ENCODE data around the gene TUBGCP4. TPM values are rescaled to one million over a fixed set of nuclear protein-coding genes. Genes with fewer than 3 reads are reported as not detected.

The TUBGCP4 gene
- total RNA-seq, 1 experiment from 2014 or later = 23.5 TPM

DNA sequence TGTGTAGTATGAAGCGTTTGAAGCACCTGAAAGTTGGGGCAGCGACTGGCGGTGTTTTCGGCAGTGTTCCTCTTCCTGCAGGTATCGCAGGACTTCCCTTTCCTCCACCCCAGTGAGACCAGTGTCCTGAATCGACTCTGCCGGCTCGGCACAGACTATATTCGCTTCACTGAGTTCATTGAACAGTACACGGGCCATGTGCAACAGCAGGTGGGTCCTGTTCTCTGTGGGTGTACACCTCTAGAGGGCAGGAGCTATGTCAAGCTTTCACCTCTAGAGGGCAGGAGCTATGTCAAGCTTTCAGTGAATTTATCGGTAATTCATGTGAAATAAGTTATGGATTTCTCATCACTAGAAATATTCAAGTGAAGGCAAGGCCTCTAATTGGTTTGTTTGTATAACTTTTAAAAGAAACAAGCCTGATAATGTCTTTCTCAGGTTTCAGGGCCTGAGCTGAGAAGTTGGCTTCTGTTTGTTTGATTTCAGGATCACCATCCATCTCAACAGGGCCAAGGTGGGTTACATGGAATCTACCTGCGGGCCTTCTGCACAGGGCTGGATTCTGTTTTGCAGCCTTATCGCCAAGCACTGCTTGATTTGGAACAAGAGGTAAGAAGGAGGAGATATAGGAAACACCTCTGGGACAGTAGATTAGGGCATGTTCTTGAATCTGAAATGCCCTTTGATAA, 5.3 kb downstream of the TUBGCP4 start:
- Histone ChIP-seq H3T11ph (ENCODE audit: low read length) (no peak overlapping the region), H3K4me2 (ENCODE audit: insufficient read depth, insufficient read length, low read length) (no peak overlapping the region), H2BK5ac (ENCODE audit: insufficient read length, low read length) (no peak overlapping the region), H3K4ac (ENCODE audit: low read depth, low read length) (no peak overlapping the region), H2BK20ac (ENCODE audit: low read depth, low read length, poor library complexity, severe bottlenecking) (no peak overlapping the region), H4K5ac (ENCODE audit: insufficient read length, low read depth, low read length) (no peak overlapping the region), H3K79me2 (ENCODE audit: insufficient read depth, low read length) (no peaks in the 10 kb centered on the region; the same call in 1 of the 2 replicates), H4K8ac (replicated peaks; ENCODE audit: insufficient read length, low read depth, low read length) (no peak overlapping the region), H3K27me3 (ENCODE audit: insufficient read depth, low read length) (no peaks in the 10 kb centered on the region), H3K9ac (ENCODE audit: extremely low read depth, insufficient read length, low read length) (no peak overlapping the region), H4K91ac (ENCODE audit: insufficient read length, low read depth, low read length) (no peak overlapping the region), H3K27ac (ENCODE audit: insufficient read length, low read depth, low read length) (no peak overlapping the region), H3K18ac (ENCODE audit: insufficient read length, low read depth, low read length) (no peak overlapping the region), H2BK120ac (ENCODE audit: low read depth, low read length, poor library complexity, severe bottlenecking) (no peak overlapping the region), H3K56ac (ENCODE audit: insufficient read length, low read depth, low read length) (no peak overlapping the region), H4K20me1 (ENCODE audit: control insufficient read depth, insufficient read depth, insufficient read length) (no peaks in the 10 kb centered on the region), H3K23ac (ENCODE audit: insufficient read length, low read depth, low read length) (no peak overlapping the region), H3K23me2 (ENCODE audit: insufficient read length, low read depth, low read length, poor library complexity, severe bottlenecking) (peaks cover 2% of the 10 kb centered on the region), H2BK15ac (ENCODE audit: low read depth, low read length) (no peak overlapping the region), H2AK5ac (ENCODE audit: insufficient read length, low read length) (no peak overlapping the region), H3K4me1 (ENCODE audit: insufficient read depth, low read length) (no peaks in the 10 kb centered on the region; the same call in 1 of the 2 replicates), H3K9me3 (ENCODE audit: control insufficient read depth, low read depth, low read length) (no peaks in the 10 kb centered on the region), H3K79me1 (ENCODE audit: insufficient read depth, low read depth, low read length, poor library complexity, severe bottlenecking) (peaks cover 2% of the 10 kb centered on the region), H3K14ac (ENCODE audit: insufficient read depth, low read length) (no peak overlapping the region), H2BK12ac (ENCODE audit: insufficient read length, low read depth, low read length) (no peak overlapping the region), H2AFZ (ENCODE audit: low read length) (no peak overlapping the region)
- Mint-ChIP-seq H3K4me3 (no peak overlapping the region), H3K4me1 (peaks cover 8 to 12% of the 10 kb centered on the region in 2 experiments), H3K27me3 (ENCODE audit: low read depth) (no peaks in the 10 kb centered on the region), H3K9me3 (no peaks in the 10 kb centered on the region), H3K27ac (no peak overlapping the region), H3K36me3 (ENCODE audit: insufficient read depth in 1 of 3, low read depth in 3 of 3) (peaks cover 23 to 44% (median 36%) of the 10 kb centered on the region in 3 experiments; a peak in 6 of 7 replicates)
- peak; percentile 40 for DNase-seq
- TF ChIP-seq, protein P1, sequence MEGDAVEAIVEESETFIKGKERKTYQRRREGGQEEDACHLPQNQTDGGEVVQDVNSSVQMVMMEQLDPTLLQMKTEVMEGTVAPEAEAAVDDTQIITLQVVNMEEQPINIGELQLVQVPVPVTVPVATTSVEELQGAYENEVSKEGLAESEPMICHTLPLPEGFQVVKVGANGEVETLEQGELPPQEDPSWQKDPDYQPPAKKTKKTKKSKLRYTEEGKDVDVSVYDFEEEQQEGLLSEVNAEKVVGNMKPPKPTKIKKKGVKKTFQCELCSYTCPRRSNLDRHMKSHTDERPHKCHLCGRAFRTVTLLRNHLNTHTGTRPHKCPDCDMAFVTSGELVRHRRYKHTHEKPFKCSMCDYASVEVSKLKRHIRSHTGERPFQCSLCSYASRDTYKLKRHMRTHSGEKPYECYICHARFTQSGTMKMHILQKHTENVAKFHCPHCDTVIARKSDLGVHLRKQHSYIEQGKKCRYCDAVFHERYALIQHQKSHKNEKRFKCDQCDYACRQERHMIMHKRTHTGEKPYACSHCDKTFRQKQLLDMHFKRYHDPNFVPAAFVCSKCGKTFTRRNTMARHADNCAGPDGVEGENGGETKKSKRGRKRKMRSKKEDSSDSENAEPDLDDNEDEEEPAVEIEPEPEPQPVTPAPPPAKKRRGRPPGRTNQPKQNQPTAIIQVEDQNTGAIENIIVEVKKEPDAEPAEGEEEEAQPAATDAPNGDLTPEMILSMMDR (conservative IDR thresholded peaks at IDR 0.05) = peak; percentile 86
- no CpG with 5 or more reads among the region's 13 CpGs for WGBS (ENCODE audit: extremely low coverage, insufficient read length, low lambda C conversion rate)
